Transverse colon (tissue), 4 donors: ENCODE results near the gene NBL1. TPM values are rescaled to one million over a fixed set of nuclear protein-coding genes. Genes with fewer than 3 reads are reported as not detected.

ENCODE experiments used
- DNase-seq: peaks from one replicate; pipeline ENCODE4 v3.0.0-alpha.2; 2019
- H3K27ac ChIP-seq, 4 donors: fragments of 200-600 bp; sonication (generic); 2 replicates each; pipeline ENCODE4 v1.5.1; 2016 to 2018; ENCODE audit warnings: inconsistent platforms in 4 of 4
- H3K27me3 ChIP-seq: fragments of 200-600 bp; sonication (generic); 2 replicates; pipeline ENCODE4 v1.5.1; 2017; ENCODE audit warnings: inconsistent platforms
- H3K36me3 ChIP-seq, 4 donors: fragments of 200-600 bp; sonication (generic); 2 replicates each; pipeline ENCODE4 v1.5.1; 2017 to 2019; ENCODE audit warnings: inconsistent platforms in 4 of 4
- H3K4me1 ChIP-seq, 4 donors: fragments of 200-600 bp; sonication (generic); 2 replicates each; pipeline ENCODE4 v1.5.1; 2017 to 2020; ENCODE audit warnings: inconsistent platforms in 4 of 4
- H3K4me3 ChIP-seq, 4 donors: fragments of 200-600 bp; sonication (generic); 1 replicate in 1 of 4; 2 replicates in 3 of 4; pipeline versions ENCODE4 v1.5.1 to v1.6.1; 2017 to 2019; ENCODE audit warnings: inconsistent platforms in 4 of 4
- H3K9me3 ChIP-seq, 2 donors: fragments of 200-600 bp; sonication (generic); 2 replicates each; pipeline ENCODE4 v1.5.1; 2017 to 2019; ENCODE audit warnings: inconsistent platforms in 2 of 2
- CTCF ChIP-seq, 5 experiments: fragments of 200-600 bp in 3 of 5; fragments of 450-650 bp in 2 of 5; sonication (generic) in 3 of 5; IDR thresholded peaks; 1 replicate in 2 of 5; 2 replicates in 3 of 5; pipeline ENCODE4 v1.5.1; 2016 to 2017; ENCODE audit warnings: antibody characterized with exemption in 5 of 5, inconsistent platforms in 3 of 5, mild to moderate bottlenecking in 2 of 5, moderate library complexity in 1 of 5
- EP300 ChIP-seq: sonication (generic); formaldehyde crosslinking; IDR thresholded peaks from one replicate; pipeline ENCODE4 v1.6.1; 2017; ENCODE audit warnings: antibody characterized with exemption, low read depth
- POLR2A ChIP-seq: fragments of 450-650 bp; IDR thresholded peaks from one replicate; pipeline ENCODE4 v1.6.1; 2016; ENCODE audit warnings: antibody characterized with exemption, mild to moderate bottlenecking, moderate library complexity
- POLR2AphosphoS5 ChIP-seq, 3 donors: sonication (generic); formaldehyde crosslinking; IDR thresholded peaks; one replicate each; pipeline ENCODE4 v1.6.1; 2016; ENCODE audit warnings: antibody characterized with exemption in 3 of 3
- WGBS, 2 donors: methylation state at CpG; one replicate each; pipeline ENCODE4 v1.1.5; 2018; ENCODE audit warnings: low coverage in 1 of 2; 5-methylcytosine and 5-hydroxymethylcytosine counted together
- in situ Hi-C, 4 donors: fragments of 200-750 bp; cut with MboI; loops; one replicate each; pipeline versions ENCODE4 v1.15.0 to v1.15.1; 2017; ENCODE audit warnings: low sequenced_read_pairs in 3 of 4, low pct_ligation_motif_present in 1 of 4, low pct_unique_long_range_greater_than_20kb in 1 of 4
- intact Hi-C: fragments of 100-400 bp; cut with DNase I; formaldehyde crosslinking; loops from one replicate; pipeline ENCODE4 v1.15.1; 2023; ENCODE audit warnings: low total_unique reads
- total RNA-seq, 4 donors: library from RNA; depleted of rRNA; stranded (reverse); fragments of >200 nt; gene quantifications; one replicate each; pipeline ENCODE4 v1.1.0, GENCODE V29; 2016

The NBL1 gene
- total RNA-seq, 4 donors from 2014 or later = 122 to 238 (median 204) TPM

- H3K9me3 ChIP-seq = no peaks in the 10 kb centered on the region
- peaks cover 27 to 93% (median 63%) of the 10 kb centered on the region in 4 donors for H3K4me1 ChIP-seq
- H3K27ac ChIP-seq = peak overlapping the region; percentile 79 to 85 (median 82)
- 39 to 43% methylated on average over 3 to 7 of the region's 7 CpGs for WGBS, 2 donors
- peak; percentile 54 for DNase-seq
- intact Hi-C loops = no loop called here
- no peak for TF ChIP-seq CTCF (IDR thresholded peaks at IDR 0.05)
- TF ChIP-seq EP300 = no peak
- TF ChIP-seq POLR2AphosphoS5 (IDR thresholded peaks at IDR 0.05) = peak in 2 of 3 donors; percentile 38 to 51
- peak; percentile 29 for TF ChIP-seq POLR2A
- in situ Hi-C loops = no loop called here
- no peaks in the 10 kb centered on the region for H3K27me3 ChIP-seq
- H3K4me3 ChIP-seq = peak overlapping the region in 1 of 4 donors; percentile 10
- no peaks in the 10 kb centered on the region for H3K36me3 ChIP-seq
Measured at GRCh38 chr1:19613171-19613703, 30.9 kb upstream of the NBL1 start.

- TF ChIP-seq CTCF (IDR thresholded peaks at IDR 0.05) = no peak
- no peak for TF ChIP-seq POLR2A
- H3K36me3 ChIP-seq = no peaks in the 10 kb centered on the region
- H3K4me3 ChIP-seq = no peak overlapping the region
- WGBS, 2 donors = 71 to 80% methylated on average over 4 to 6 of the region's 6 CpGs
- no peaks in the 10 kb centered on the region for H3K9me3 ChIP-seq
- peak overlapping the region; percentile 79 to 85 (median 82) for H3K27ac ChIP-seq
- in situ Hi-C loops (no loop called here), intact Hi-C loops (no loop called here)
- H3K27me3 ChIP-seq = no peaks in the 10 kb centered on the region
- no peak for DNase-seq
- H3K4me1 ChIP-seq = peaks cover 48 to 100% (median 73%) of the 10 kb centered on the region in 4 donors
Measured at GRCh38 chr1:19615438-19615837, 28.7 kb upstream of the NBL1 start.

GRCh38 chr1:19616489-19616888 lies 27.6 kb upstream of the NBL1 start:
- H3K4me3 ChIP-seq = no peak overlapping the region
- intact Hi-C loops = no loop called here
- in situ Hi-C loops = no loop called here
- no peak for TF ChIP-seq POLR2AphosphoS5 (IDR thresholded peaks at IDR 0.05)
- TF ChIP-seq CTCF (IDR thresholded peaks at IDR 0.05) = no peak
- TF ChIP-seq POLR2A = no peak
- no peak for TF ChIP-seq EP300
- no peaks in the 10 kb centered on the region for H3K9me3 ChIP-seq
- DNase-seq = no peak
- no peaks in the 10 kb centered on the region for H3K36me3 ChIP-seq
- peak overlapping the region; percentile 18 to 79 (median 72) for H3K27ac ChIP-seq
- peaks cover 50 to 96% (median 77%) of the 10 kb centered on the region in 4 donors for H3K4me1 ChIP-seq
- H3K27me3 ChIP-seq = no peaks in the 10 kb centered on the region
- WGBS, 2 donors = 7 to 20% methylated on average over 2 of the region's 2 CpGs

GRCh38 chr1:19617376-19617775 lies 26.7 kb upstream of the NBL1 start:
- intact Hi-C loops (no loop called here), in situ Hi-C loops (no loop called here)
- Histone ChIP-seq H3K9me3 (no peaks in the 10 kb centered on the region), H3K27ac (peak overlapping the region; percentile 15 to 74 (median 71)), H3K4me1 (peaks cover 50 to 87% (median 73%) of the 10 kb centered on the region in 4 donors), H3K27me3 (no peaks in the 10 kb centered on the region), H3K36me3 (no peaks in the 10 kb centered on the region), H3K4me3 (no peak overlapping the region)
- no peak for TF ChIP-seq POLR2A
- DNase-seq = no peak
- 48 to 55% methylated on average over 3 of the region's 3 CpGs for WGBS, 2 donors

GRCh38 chr1:19618428-19618827 lies 25.7 kb upstream of the NBL1 start:
- WGBS, 2 donors = 40 to 93% methylated on average over 1 to 3 of the region's 3 CpGs

More at GRCh38 chr1:19618428-19618827, 25.7 kb upstream of the NBL1 start:
- Histone ChIP-seq H3K9me3 (no peaks in the 10 kb centered on the region), H3K27me3 (no peaks in the 10 kb centered on the region), H3K27ac (peak overlapping the region; percentile 64 to 74 (median 71)), H3K4me1 (peaks cover 47 to 76% (median 64%) of the 10 kb centered on the region in 4 donors), H3K4me3 (no peak overlapping the region), H3K36me3 (no peaks in the 10 kb centered on the region)
- intact Hi-C loops = no loop called here
- DNase-seq = no peak
- TF ChIP-seq POLR2A (no peak), POLR2AphosphoS5 (IDR thresholded peaks at IDR 0.05) (no peak), EP300 (no peak), CTCF (IDR thresholded peaks at IDR 0.05) (no peak)
- in situ Hi-C loops = no loop called here
